Transverse colon (tissue), 4 donors: ENCODE data around the gene RGS7. TPM values are rescaled to one million over a fixed set of nuclear protein-coding genes. Genes with fewer than 3 reads are reported as not detected.

Source experiments
- DNase-seq: peaks from one replicate; pipeline ENCODE4 v3.0.0-alpha.2; 2019
- H3K27ac ChIP-seq, 4 donors: fragments of 200-600 bp; sonication (generic); 2 replicates each; pipeline ENCODE4 v1.5.1; 2016 to 2018; ENCODE audit warnings: inconsistent platforms in 4 of 4
- H3K27me3 ChIP-seq: fragments of 200-600 bp; sonication (generic); 2 replicates; pipeline ENCODE4 v1.5.1; 2017; ENCODE audit warnings: inconsistent platforms
- H3K36me3 ChIP-seq, 4 donors: fragments of 200-600 bp; sonication (generic); 2 replicates each; pipeline ENCODE4 v1.5.1; 2017 to 2019; ENCODE audit warnings: inconsistent platforms in 4 of 4
- H3K4me1 ChIP-seq, 4 donors: fragments of 200-600 bp; sonication (generic); 2 replicates each; pipeline ENCODE4 v1.5.1; 2017 to 2020; ENCODE audit warnings: inconsistent platforms in 4 of 4
- H3K4me3 ChIP-seq, 4 donors: fragments of 200-600 bp; sonication (generic); 1 replicate in 1 of 4; 2 replicates in 3 of 4; pipeline versions ENCODE4 v1.5.1 to v1.6.1; 2017 to 2019; ENCODE audit warnings: inconsistent platforms in 4 of 4
- H3K9me3 ChIP-seq, 2 donors: fragments of 200-600 bp; sonication (generic); 2 replicates each; pipeline ENCODE4 v1.5.1; 2017 to 2019; ENCODE audit warnings: inconsistent platforms in 2 of 2
- EP300 ChIP-seq: sonication (generic); formaldehyde crosslinking; IDR thresholded peaks from one replicate; pipeline ENCODE4 v1.6.1; 2017; ENCODE audit warnings: antibody characterized with exemption, low read depth
- POLR2A ChIP-seq: fragments of 450-650 bp; IDR thresholded peaks from one replicate; pipeline ENCODE4 v1.6.1; 2016; ENCODE audit warnings: antibody characterized with exemption, mild to moderate bottlenecking, moderate library complexity
- POLR2AphosphoS5 ChIP-seq, 3 donors: sonication (generic); formaldehyde crosslinking; IDR thresholded peaks; one replicate each; pipeline ENCODE4 v1.6.1; 2016; ENCODE audit warnings: antibody characterized with exemption in 3 of 3
- WGBS, 2 donors: methylation state at CpG; one replicate each; pipeline ENCODE4 v1.1.5; 2018; ENCODE audit warnings: low coverage in 1 of 2; 5-methylcytosine and 5-hydroxymethylcytosine counted together
- in situ Hi-C, 4 donors: fragments of 200-750 bp; cut with MboI; loops; one replicate each; pipeline versions ENCODE4 v1.15.0 to v1.15.1; 2017; ENCODE audit warnings: low sequenced_read_pairs in 3 of 4, low pct_ligation_motif_present in 1 of 4, low pct_unique_long_range_greater_than_20kb in 1 of 4
- intact Hi-C: fragments of 100-400 bp; cut with DNase I; formaldehyde crosslinking; loops from one replicate; pipeline ENCODE4 v1.15.1; 2023; ENCODE audit warnings: low total_unique reads
- total RNA-seq, 4 donors: library from RNA; depleted of rRNA; stranded (reverse); fragments of >200 nt; gene quantifications; one replicate each; pipeline ENCODE4 v1.1.0, GENCODE V29; 2016
- TF ChIP-seq, protein P1 (sequence below), 5 experiments: fragments of 200-600 bp in 3 of 5; fragments of 450-650 bp in 2 of 5; sonication (generic) in 3 of 5; IDR thresholded peaks; 1 replicate in 2 of 5; 2 replicates in 3 of 5; pipeline ENCODE4 v1.5.1; 2016 to 2017; ENCODE audit warnings: antibody characterized with exemption in 5 of 5, inconsistent platforms in 3 of 5, mild to moderate bottlenecking in 2 of 5, moderate library complexity in 1 of 5

RGS7 gene
- total RNA-seq, 4 donors from 2014 or later, result 1.5 to 2.0 TPM; not detected in 2

- Histone ChIP-seq H3K36me3 (no peaks in the 10 kb centered on the region), H3K4me3 (no peak overlapping the region), H3K27me3 (no peaks in the 10 kb centered on the region), H3K9me3 (no peaks in the 10 kb centered on the region), H3K4me1 (no peaks in the 10 kb centered on the region), H3K27ac (no peak overlapping the region)
- TF ChIP-seq EP300 (no peak), POLR2A (no peak), POLR2AphosphoS5 (IDR thresholded peaks at IDR 0.05) (no peak)
- TF ChIP-seq, protein P1, sequence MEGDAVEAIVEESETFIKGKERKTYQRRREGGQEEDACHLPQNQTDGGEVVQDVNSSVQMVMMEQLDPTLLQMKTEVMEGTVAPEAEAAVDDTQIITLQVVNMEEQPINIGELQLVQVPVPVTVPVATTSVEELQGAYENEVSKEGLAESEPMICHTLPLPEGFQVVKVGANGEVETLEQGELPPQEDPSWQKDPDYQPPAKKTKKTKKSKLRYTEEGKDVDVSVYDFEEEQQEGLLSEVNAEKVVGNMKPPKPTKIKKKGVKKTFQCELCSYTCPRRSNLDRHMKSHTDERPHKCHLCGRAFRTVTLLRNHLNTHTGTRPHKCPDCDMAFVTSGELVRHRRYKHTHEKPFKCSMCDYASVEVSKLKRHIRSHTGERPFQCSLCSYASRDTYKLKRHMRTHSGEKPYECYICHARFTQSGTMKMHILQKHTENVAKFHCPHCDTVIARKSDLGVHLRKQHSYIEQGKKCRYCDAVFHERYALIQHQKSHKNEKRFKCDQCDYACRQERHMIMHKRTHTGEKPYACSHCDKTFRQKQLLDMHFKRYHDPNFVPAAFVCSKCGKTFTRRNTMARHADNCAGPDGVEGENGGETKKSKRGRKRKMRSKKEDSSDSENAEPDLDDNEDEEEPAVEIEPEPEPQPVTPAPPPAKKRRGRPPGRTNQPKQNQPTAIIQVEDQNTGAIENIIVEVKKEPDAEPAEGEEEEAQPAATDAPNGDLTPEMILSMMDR (IDR thresholded peaks at IDR 0.05), result no peak
- no peak for DNase-seq
- intact Hi-C loops (no loop called here), in situ Hi-C loops (no loop called here)
- 25 to 40% methylated on average over 1 of the region's 1 CpG for WGBS, 2 donors
These were observed 442.5 kb downstream of the RGS7 start for GRCh38 chr1:240914506-240914905.

DNA sequence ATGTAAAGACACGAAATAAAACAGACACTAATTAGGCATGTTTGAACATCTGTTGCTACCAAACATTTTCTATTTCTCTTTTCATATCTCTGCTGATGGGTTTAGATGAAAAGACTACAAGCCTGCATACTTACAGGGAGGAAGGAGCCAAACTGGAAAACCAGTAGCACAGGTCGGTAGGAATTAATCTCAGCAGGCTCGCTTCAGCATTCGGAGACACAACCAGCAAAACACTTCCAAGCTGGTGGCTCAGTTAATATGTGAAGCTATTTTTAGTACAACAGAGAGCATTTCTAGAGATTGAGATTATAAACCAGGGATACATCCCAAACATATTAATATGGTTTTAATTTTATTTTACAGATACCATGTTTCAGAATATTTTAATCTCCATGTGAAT lies 444.2 kb downstream of the RGS7 start:
- H3K36me3 ChIP-seq, result no peaks in the 10 kb centered on the region
- H3K9me3 ChIP-seq, result no peaks in the 10 kb centered on the region
- no peaks in the 10 kb centered on the region for H3K27me3 ChIP-seq
- intact Hi-C loops, result no loop called here
- H3K27ac ChIP-seq, result no peak overlapping the region
- no peak overlapping the region for H3K4me3 ChIP-seq
- in situ Hi-C loops, result no loop called here
- 72 to 74% methylated on average over 4 of the region's 4 CpGs for WGBS, 2 donors
- no peaks in the 10 kb centered on the region for H3K4me1 ChIP-seq
- no peak for DNase-seq
- no peak for TF ChIP-seq POLR2AphosphoS5 (IDR thresholded peaks at IDR 0.05)
- TF ChIP-seq POLR2A, result no peak
- TF ChIP-seq, protein P1 (IDR thresholded peaks at IDR 0.05), result no peak
- TF ChIP-seq EP300, result no peak

DNA sequence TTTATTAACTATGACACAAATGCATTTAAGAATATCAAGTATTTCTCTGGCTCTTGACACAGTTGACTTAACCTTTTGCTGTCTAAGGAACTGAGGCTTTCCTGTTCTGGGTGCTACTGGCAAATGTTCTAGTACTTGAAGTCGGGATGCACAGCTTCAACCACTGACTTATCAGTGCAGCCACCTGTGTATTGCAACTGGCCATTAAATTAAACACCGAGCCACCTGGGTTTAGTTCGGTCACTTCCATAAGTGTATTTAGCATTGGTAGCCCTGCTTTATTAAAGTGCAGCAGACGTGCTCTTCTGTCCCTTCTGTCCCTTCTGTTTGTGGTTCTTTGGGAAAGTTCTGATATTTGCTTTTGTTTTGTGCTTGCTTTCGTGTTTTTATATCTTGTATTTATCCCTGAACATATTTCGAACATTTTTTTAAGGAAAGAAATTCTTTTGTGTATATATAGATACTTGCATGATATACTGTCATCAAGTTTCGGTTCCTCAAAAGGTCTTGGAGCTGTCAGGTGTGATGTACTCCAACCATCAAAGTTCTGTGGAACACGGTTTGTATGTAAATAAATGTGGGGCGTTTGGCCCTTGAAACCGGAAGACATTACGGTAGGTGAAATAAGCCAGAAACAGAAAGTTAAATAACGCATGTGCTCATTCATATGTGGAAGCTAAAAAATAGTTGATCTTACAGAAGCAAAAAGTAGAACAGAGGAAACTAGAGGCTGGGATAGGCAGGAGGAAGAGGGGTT lies 447.1 kb downstream of the RGS7 start:
- no peak for DNase-seq
- no peaks in the 10 kb centered on the region for H3K9me3 ChIP-seq
- no peaks in the 10 kb centered on the region for H3K4me1 ChIP-seq
- H3K4me3 ChIP-seq, result no peak overlapping the region
- TF ChIP-seq, protein P1 (IDR thresholded peaks at IDR 0.05), result no peak
- in situ Hi-C loops (no loop called here), intact Hi-C loops (no loop called here)
- no peaks in the 10 kb centered on the region for H3K27me3 ChIP-seq
- WGBS, 2 donors, result 62 to 63% methylated on average over 11 to 12 of the region's 12 CpGs
- no peak overlapping the region for H3K27ac ChIP-seq
- no peaks in the 10 kb centered on the region for H3K36me3 ChIP-seq

DNA sequence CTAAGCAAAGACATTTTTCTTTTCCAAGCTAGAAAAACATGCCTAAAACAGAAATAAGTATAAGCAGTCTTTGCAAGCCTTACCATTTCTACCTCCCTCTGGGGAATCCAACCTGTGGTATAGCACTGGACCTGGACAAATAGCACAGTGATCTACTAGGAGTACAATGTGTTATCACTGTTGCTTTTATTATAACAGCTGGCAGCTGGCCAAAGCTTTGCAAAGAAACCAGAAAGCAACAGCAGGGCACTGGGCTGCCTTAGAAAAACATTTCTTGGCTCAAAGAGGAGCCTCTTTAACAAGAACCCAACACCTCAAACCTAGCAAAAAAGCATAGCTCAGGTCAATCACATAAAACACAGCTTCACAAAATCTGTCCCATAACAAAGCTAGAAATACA lies 450.5 kb downstream of the RGS7 start:
- intact Hi-C loops, result no loop called here
- Histone ChIP-seq H3K36me3 (no peaks in the 10 kb centered on the region), H3K9me3 (no peaks in the 10 kb centered on the region), H3K27ac (no peak overlapping the region), H3K4me1 (no peaks in the 10 kb centered on the region), H3K27me3 (no peaks in the 10 kb centered on the region), H3K4me3 (no peak overlapping the region)
- in situ Hi-C loops, result no loop called here
- DNase-seq, result peak; percentile 44
- TF ChIP-seq POLR2AphosphoS5 (IDR thresholded peaks at IDR 0.05) (no peak), POLR2A (no peak), EP300 (no peak)
- TF ChIP-seq, protein P1 (IDR thresholded peaks at IDR 0.05), result no peak
